Panc1 (cell line): ENCODE measurements around the gene PMS1. TPM values are rescaled to one million over a fixed set of nuclear protein-coding genes. Genes with fewer than 3 reads are reported as not detected.

Experiments used
- ATAC-seq: fragments of 200-7000 bp; cut with Tn5 transposase; 2 replicates; pipeline ENCODE4 v1.9.1; 2020; ENCODE audit warnings: mild to moderate bottlenecking, moderate library complexity
- BruUV-seq: library from RNA; stranded (reverse); fragments of 400-500 nt; replicated peaks from 2 replicates; lab custom pipeline; 2021; lab: Mats Ljungman, UMichigan
- CTCF ChIA-PET: fragments of 300-600 bp; sonication (Branson Sonifier 250); formaldehyde crosslinking; loops from one replicate; lab custom pipeline; 2022; ENCODE audit warnings: antibody characterized with exemption; lab: Charles Lee
- POLR2A ChIA-PET: fragments of 300-600 bp; sonication (Branson Sonifier 250); formaldehyde crosslinking; loops from one replicate; lab custom pipeline; 2022; ENCODE audit warnings: antibody characterized with exemption; lab: Charles Lee
- DNase-seq: peaks from one replicate; pipeline ENCODE4 v3.0.0-alpha.2; 2010; ENCODE audit warnings: low read depth, low spot score
- H3K27ac ChIP-seq: 2 replicates; pipeline ENCODE4 v1.5.1; 2011; ENCODE audit warnings: mild to moderate bottlenecking, low read length, inconsistent platforms
- H3K27me3 ChIP-seq: fragments of 200-500 bp; sonication (Bioruptor generic); 2 replicates; pipeline ENCODE4 v1.6.0; 2014; ENCODE audit warnings: low read length, inconsistent platforms; ENCODE audit not compliant: control insufficient read depth, insufficient read depth
- H3K36me3 ChIP-seq: fragments of 200-500 bp; sonication (Bioruptor generic); 2 replicates; pipeline ENCODE4 v1.5.1; 2014; ENCODE audit warnings: inconsistent platforms, mild to moderate bottlenecking, low read length, moderate library complexity; ENCODE audit not compliant: control insufficient read depth, insufficient read depth
- H3K4me1 ChIP-seq: 2 replicates; pipeline ENCODE4 v1.5.1; 2011; ENCODE audit warnings: inconsistent platforms, mild to moderate bottlenecking, low read length, moderate library complexity; ENCODE audit not compliant: control insufficient read depth, insufficient read depth
- H3K4me3 ChIP-seq, 2 experiments: 2 replicates each; pipeline ENCODE4 v1.5.1; 2011 to 2012; ENCODE audit warnings: low read depth in 2 of 2, low read length in 2 of 2, mild to moderate bottlenecking in 2 of 2, inconsistent platforms in 1 of 2, moderate library complexity in 1 of 2
- H3K9me3 ChIP-seq: fragments of 200-500 bp; sonication (Bioruptor generic); 2 replicates; pipeline ENCODE4 v1.5.1; 2014; ENCODE audit warnings: low read depth, mild to moderate bottlenecking, inconsistent platforms, low read length, moderate library complexity; ENCODE audit not compliant: control insufficient read depth, insufficient read depth
- CTCF ChIP-seq: fragments of 450-650 bp; IDR thresholded peaks from 2 replicates; pipeline ENCODE4 v1.5.1; 2017; ENCODE audit warnings: mild to moderate bottlenecking
- POLR2AphosphoS5 ChIP-seq: IDR thresholded peaks from 2 replicates; pipeline ENCODE4 v1.6.1; 2012; ENCODE audit warnings: mild to moderate bottlenecking, low read depth, low read length, moderate library complexity
- SIN3A ChIP-seq: IDR thresholded peaks from 2 replicates; pipeline ENCODE4 v1.6.1; 2012; ENCODE audit warnings: low read depth, mild to moderate bottlenecking, low read length, moderate library complexity, borderline replicate concordance; ENCODE audit not compliant: insufficient read depth
- TCF7L2 ChIP-seq: IDR thresholded peaks from 2 replicates; pipeline ENCODE4 v1.6.1; 2011; ENCODE audit warnings: mild to moderate bottlenecking, low read depth, low read length, inconsistent platforms
- in situ Hi-C: cut with HindIII; loops from 2 replicates; pipeline ENCODE4 v1.10.0; 2016; ENCODE audit warnings: low sequenced_read_pairs, low pct_unique_long_range_greater_than_20kb
- intact Hi-C: fragments of 100-400 bp; cut with micrococcal nuclease; formaldehyde crosslinking; loops from one replicate; pipeline ENCODE4 v1.10.0; 2022; ENCODE audit not compliant: unreplicated experiment
- total RNA-seq: library from RNA; stranded (reverse); gene quantifications from one replicate; pipeline ENCODE4 v1.2.1, GENCODE V29; 2021; ENCODE audit not compliant: unreplicated experiment
- TF ChIP-seq, protein P1 (sequence below), 2 experiments: IDR thresholded peaks; 2 replicates each; pipeline ENCODE4 v1.6.1; 2011 to 2012; ENCODE audit warnings: low read depth in 2 of 2, control low read depth in 1 of 2, low read length in 1 of 2, mild to moderate bottlenecking in 1 of 2, moderate library complexity in 1 of 2; ENCODE audit not compliant: insufficient read depth in 1 of 2

The PMS1 gene
- total RNA-seq, 1 experiment from 2014 or later: 47.0 TPM

- in situ Hi-C loops: no loop called here
- DNase-seq (no peak), ATAC-seq (no peak)
- no peaks in the 10 kb centered on the region for H3K4me1 ChIP-seq
- ChIA-PET POLR2A (no interaction called here), CTCF (no interaction called here)
- H3K27me3 ChIP-seq: no peaks in the 10 kb centered on the region
- TF ChIP-seq SIN3A (no peak), POLR2AphosphoS5 (no peak), CTCF (no peak), TCF7L2 (no peak)
- TF ChIP-seq, protein P1, sequence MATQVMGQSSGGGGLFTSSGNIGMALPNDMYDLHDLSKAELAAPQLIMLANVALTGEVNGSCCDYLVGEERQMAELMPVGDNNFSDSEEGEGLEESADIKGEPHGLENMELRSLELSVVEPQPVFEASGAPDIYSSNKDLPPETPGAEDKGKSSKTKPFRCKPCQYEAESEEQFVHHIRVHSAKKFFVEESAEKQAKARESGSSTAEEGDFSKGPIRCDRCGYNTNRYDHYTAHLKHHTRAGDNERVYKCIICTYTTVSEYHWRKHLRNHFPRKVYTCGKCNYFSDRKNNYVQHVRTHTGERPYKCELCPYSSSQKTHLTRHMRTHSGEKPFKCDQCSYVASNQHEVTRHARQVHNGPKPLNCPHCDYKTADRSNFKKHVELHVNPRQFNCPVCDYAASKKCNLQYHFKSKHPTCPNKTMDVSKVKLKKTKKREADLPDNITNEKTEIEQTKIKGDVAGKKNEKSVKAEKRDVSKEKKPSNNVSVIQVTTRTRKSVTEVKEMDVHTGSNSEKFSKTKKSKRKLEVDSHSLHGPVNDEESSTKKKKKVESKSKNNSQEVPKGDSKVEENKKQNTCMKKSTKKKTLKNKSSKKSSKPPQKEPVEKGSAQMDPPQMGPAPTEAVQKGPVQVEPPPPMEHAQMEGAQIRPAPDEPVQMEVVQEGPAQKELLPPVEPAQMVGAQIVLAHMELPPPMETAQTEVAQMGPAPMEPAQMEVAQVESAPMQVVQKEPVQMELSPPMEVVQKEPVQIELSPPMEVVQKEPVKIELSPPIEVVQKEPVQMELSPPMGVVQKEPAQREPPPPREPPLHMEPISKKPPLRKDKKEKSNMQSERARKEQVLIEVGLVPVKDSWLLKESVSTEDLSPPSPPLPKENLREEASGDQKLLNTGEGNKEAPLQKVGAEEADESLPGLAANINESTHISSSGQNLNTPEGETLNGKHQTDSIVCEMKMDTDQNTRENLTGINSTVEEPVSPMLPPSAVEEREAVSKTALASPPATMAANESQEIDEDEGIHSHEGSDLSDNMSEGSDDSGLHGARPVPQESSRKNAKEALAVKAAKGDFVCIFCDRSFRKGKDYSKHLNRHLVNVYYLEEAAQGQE (IDR thresholded peaks at IDR 0.05; ENCODE audit: insufficient read depth in 1 of 2, low read depth in 2 of 2, low read length in 1 of 2): no peak
- peaks cover 24% of the 10 kb centered on the region for H3K36me3 ChIP-seq
- intact Hi-C loops: no loop called here
- no peaks in the 10 kb centered on the region for H3K9me3 ChIP-seq
- no TSS peak for BruUV-seq
- H3K4me3 ChIP-seq: no peak overlapping the region
- no peak overlapping the region for H3K27ac ChIP-seq
Observed at GRCh38 chr2:189851174-189851826, 67.0 kb downstream of the PMS1 start.

- ATAC-seq (no peak), DNase-seq (no peak)
- CTCF ChIA-PET: no interaction called here
- TF ChIP-seq, protein P1 (IDR thresholded peaks at IDR 0.05; ENCODE audit: insufficient read depth in 1 of 2, low read depth in 2 of 2, low read length in 1 of 2): no peak
- TF ChIP-seq POLR2AphosphoS5: no peak
- no peak for TF ChIP-seq TCF7L2
- TF ChIP-seq CTCF: no peak
- no peak for TF ChIP-seq SIN3A
- H3K36me3 ChIP-seq: peaks cover 24% of the 10 kb centered on the region
- no TSS peak for BruUV-seq
- in situ Hi-C loops (no loop called here), intact Hi-C loops (no loop called here)
- no peak overlapping the region for H3K27ac ChIP-seq
- H3K9me3 ChIP-seq: no peaks in the 10 kb centered on the region
- POLR2A ChIA-PET: no interaction called here
- H3K4me1 ChIP-seq: no peaks in the 10 kb centered on the region
- H3K27me3 ChIP-seq: no peaks in the 10 kb centered on the region
- no peak overlapping the region for H3K4me3 ChIP-seq
Observed at GRCh38 chr2:189854187-189854586, 69.9 kb downstream of the PMS1 start.
